GM21737 (cell line): ENCODE results near the gene HOGA1.
"Not testable (repeated sequence)": the region's sequence is repeated elsewhere in the genome, so short reads cannot be mapped to it uniquely, and the experiment has no call there.

Source experiments
- ATAC-seq: cut with Tn5 transposase; IDR thresholded peaks from one replicate; pipeline ENCODE4 v1.9.1; 2021; ENCODE audit warnings: mild to moderate bottlenecking, moderate library complexity; ENCODE audit not compliant: unreplicated experiment

HOGA1 gene

DNA sequence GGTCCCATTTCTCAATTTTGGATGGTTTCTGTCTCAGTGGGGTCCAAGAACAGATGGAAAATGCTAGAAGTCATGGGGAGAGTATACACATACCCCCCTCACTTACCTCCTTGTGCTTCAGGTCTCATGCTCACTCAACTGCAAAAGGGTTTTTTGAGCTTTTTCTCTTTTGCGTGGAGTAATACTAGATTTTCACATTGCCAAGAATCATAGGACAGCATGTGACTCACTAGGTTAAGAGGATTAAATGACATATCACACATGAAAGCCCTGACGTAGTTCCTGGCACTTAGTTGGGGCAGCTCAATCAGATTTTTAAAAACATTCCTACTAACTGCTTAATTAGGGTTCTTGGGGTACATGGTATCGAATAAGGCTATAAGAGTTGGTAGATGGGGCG, 60.7 kb downstream of the HOGA1 start:
- no peak for ATAC-seq

DNA sequence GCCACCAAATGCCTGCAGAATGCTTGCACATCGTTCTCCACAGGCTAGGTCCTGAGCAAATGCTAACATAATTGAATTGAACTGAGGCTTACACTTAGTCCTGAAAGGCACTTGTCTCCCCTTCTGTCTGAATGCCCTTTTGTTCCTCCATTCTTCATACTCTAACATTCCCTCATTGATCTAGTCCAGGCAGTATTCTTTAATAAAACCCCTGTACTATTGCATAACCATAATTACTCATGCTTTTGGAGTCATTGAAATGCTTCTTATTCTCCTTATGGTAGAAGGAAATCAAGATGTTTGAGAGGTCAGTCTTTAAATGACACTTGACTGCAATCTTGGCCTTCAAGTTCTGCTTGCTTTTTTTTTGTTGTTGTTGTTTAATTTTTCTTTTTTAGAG, 63.4 kb downstream of the HOGA1 start:
- ATAC-seq = no peak

DNA sequence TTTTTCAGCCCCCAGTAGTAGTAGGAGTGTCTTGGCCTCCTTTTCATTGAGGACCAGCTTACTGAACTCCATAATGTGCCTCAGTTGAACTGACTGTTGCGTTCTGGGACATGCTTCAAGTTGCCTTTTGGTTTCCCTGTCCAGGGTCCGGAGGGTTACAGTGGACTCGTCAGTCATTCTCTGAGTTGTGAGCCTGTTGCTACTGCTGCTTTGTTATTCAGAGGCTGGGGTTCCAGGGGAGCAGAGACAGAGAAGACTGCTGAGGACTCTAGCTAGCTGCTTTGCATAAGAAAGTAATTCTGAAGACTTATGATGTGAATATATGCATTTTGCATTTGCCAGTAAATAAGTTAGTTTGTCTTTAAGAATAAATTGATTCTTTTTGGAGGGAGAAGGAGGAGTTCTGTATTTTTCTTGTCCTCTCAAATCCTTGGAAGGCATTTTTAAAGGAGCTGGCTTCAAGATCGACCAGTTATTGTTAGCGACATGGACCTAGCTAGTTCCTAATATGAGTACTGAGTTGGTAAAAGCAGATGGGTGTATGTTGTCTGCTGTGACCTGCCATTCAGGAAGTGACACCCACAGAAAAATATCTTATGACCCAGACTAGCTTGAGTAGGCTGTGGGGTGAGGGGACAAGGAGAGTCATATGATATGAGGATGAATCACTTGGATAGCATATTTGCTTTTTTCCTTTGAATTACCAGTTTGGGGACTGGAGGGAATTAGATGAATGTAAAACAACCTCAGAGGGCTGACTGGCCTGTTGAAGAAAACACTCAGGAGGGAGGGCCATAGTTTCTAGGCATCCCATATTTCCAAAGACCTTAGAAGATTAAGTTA, 64.6 kb downstream of the HOGA1 start:
- peak; percentile 74 for ATAC-seq

DNA sequence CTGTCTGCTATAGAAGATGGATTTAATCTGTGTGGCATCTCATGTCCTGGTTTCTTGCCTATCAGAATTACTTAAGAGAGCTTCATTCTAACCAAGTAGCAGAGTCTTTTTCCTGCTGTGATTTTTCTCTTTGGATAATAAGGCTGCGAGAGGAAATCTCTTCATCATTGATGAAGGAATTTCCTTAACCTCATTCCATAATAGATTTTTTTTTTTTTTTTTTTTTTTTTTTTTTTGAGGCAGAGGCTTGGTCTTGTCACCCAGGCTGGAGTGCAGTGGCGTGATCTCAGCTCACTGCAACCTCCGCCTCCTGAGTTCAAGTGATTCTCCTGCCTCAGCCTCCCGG, 65.2 kb downstream of the HOGA1 start:
- ATAC-seq = not testable (repeated sequence)

DNA sequence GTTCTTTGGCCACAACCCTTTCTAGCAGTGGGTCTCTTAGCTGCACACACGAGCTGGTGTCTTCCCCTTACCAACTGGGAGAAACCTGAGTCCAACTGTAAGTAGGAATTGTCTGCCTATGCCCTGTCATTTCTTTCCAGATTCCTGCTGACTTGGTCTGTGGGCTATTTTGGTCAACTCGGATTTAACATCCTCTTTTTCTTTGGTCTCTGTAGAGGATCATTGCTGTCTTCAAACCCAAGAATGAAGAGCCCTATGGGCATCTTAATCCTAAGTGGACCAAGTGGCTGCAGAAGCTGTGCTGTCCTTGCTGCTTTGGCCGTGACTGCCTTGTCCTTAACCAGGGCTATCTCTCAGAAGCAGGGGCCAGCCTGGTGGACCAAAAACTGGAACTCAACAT, 66.5 kb downstream of the HOGA1 start:
- no peak for ATAC-seq

DNA sequence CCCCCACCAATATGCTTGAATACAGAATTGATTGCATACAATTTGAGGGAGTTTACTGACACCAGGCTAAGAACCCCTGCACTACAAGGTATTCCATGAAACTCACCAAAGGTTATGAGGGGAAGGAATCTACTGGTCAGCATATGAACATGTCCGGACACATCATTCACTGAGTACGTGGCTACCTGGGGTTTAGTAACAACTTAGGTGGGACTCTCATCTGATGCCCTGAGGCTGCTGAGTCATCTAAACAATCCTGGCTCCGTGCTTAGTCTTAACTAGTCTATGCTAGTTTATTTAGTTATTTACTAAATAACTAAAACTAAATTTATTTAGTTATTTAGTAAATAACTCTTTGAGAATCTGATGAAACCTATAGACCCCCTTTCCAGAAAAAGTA, 67.6 kb downstream of the HOGA1 start:
- ATAC-seq = no peak

DNA sequence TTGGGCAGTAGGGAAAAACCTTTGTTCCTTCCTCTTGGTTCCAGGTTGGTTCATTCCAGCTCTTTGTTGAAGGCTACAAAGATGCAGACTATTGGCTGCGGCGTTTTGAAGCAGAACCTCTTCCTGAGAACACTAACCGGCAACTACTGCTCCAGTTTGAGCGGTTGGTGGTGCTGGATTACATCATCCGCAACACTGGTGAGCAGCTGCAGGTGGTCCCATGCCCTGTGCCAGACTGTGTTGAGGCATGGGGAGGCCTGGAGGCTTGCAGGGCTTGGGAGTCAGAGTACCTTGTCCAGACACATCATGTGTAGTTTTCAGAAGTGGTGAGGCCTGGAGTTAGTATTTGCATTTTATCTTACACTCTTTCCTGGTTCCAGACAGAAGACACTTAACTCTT, 72.6 kb downstream of the HOGA1 start:
- ATAC-seq = no peak

DNA sequence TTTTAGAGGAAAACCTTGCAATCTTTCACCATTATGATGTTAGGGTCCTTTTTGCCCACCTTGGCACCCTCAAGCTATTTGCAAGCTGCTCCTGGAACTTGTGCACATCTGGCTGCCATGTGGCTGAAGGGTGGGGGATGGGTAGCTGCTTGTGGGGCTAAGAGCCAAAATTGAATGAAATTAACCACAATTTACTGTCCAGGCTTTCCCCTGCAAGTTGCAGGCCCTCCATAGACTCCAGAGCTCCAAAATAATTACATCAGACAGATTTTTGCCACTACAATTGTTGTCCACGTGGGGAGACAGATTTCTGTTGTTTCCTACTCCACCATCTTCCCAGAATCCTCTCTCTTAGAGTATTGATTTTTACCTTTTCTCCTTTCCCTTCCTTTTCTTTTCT, 75.4 kb downstream of the HOGA1 start:
- ATAC-seq = no peak
